ENCODE results near the gene RASSF8.
"Not testable (repeated sequence)": the region's sequence is repeated elsewhere in the genome, so short reads cannot be mapped to it uniquely, and the experiment has no call there.

RASSF8 gene

DNA sequence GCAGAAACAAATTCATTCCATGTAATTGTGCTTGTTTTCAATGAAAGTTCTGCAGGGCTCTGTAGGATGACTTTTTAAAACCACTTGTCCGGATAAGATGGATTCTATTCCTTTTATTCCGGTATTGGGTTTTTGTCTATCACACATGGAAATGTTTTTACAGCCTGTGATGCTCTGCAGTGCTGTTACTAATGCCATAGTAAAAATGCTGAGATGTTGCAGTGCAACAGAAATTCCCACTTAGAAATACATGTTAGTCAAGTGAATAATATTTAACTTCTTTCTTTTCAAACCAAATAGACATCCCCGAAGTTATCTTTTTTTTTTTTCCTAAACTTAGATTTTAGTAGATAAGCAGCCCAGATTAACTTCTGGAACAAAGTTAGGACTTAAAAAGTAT lies 71.9 kb downstream of the RASSF8 start:
- DNase-seq (ENCODE audit: low read depth), result no peak

DNA sequence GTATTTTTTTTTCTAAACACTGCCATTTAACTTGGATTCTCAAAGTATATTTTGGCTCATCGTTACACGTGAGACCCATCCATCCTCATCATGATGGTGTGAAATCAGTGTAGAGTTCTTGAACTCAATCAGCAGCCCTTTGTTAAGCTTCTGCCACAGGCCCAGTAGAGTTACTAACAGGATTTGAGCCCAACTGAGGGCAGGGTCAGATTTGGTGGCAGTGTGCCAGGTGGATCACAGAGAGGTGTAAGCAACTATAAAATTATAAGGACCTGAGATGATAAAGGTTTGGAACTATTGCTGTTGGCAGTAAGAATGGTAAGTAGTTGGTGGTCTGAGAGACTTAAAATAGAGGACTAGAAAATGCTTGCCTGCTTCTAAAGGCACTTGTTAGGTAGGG lies 72.8 kb downstream of the RASSF8 start:
- no peak for DNase-seq (ENCODE audit: low read depth)

DNA sequence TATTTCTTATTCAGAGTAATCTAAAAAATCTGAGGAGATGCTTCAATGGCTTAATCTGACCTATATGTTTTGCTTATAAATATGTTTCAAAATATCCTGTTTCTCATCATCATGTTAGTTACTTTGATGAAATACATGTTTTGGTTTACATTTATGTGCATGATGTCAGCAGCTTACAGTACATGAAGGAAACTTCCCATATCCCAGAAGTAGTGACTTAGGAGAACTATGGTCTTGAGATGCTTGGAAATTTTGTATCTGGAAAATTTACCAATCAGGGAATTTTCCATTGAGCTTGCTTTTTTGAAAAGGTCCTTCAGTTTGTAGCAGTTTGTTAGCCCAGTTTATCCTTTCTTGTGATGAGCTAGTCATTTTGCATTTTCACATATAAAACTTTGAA lies 73.3 kb downstream of the RASSF8 start:
- DNase-seq (ENCODE audit: low read depth), result no peak

DNA sequence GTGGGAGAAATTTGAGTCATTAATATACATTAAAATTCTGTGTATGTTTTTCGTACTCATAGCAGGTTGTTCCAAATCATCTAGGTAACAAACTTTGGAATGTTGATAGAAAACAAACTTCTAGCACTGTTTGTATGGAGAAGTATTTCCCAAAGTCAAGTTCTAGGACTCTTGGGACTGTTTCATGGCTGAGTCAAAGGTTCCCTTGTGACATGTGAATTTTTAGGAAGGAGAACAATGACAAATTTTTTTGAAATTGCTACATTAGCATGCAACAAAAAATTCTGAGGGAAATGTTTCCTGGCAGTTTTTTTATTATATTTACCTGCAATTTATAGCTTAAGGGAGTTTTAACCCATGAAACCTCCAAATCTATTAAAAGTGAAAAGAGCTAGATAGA lies 73.8 kb downstream of the RASSF8 start:
- no peak for DNase-seq (ENCODE audit: low read depth)

DNA sequence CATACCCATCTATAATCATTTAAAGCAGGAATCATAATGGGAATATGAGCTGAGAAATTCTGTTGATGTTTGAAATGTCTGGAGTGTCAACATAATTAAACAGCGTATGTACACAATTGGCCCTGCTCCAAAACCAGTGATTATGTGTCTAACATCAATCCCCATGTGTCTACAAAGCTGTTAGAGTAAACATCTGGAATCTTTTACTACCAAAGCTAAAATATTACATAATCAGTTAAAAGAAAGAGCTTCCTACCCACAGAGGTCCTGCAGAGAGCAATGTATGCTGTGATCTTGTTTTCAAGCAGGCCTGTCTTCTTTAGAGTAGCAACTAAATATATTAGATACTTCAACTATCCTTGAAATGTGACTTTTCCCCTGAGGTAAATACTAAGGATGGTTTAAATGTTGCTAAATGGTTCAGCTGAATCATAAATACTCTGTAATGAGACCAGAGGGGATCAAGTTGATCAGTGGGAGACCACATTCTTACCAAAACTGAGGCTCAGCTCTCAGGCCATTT lies 74.3 kb downstream of the RASSF8 start:
- no peak for DNase-seq (ENCODE audit: low read depth)

DNA sequence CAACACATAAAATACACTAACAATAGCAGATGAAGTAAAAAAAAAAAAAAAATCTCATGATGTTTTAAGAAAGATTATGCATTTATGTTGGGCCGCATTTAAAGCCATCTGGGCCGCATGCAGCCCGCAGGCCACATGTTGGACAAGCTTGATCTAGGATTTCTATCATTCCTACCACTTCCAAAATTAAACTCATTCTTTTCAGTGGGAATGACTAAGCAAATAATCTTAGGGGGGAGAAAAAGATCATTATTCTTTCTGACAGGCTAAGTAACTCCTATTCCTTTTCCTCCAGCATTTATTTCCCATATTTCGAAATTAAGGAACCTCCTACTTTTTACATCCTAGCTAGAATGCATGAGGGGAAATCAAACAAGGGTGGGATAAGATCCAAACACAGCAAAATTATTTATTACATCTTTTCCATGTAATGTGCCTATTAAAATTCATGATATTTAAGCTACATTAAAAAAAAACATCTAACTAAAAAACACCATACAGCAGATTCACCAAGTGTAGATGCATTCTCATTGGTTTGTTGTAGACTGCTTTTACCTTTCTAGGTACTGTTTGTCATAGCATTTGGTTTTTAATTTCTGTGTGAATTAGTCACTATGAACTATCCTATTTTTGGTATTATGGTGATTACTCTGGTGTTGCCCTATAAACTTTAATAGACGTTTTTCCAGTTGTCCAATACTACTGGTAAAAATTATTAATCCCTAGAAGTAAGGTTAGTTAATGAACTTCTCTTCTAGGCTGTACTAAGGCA lies 76.1 kb downstream of the RASSF8 start:
- DNase-seq (ENCODE audit: low read depth), result no peak

DNA sequence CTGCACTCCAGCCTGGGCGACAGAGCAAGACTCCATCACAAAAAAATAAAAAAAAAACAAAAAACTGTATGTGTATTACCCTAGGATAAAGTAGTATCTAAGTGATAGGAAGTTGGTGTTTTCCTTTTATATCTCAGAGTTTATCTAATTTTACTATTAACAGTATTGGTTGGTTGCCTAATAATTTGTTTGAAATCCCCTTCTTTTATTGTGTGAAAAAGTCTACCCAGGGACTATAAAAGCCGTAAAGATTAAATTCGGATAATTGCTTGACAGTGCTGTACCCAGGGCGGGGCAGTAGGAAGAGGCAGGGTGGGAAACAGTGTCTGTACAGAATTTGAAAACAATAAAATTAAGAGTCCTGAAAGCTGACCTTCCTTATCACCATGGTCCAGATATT lies 78.4 kb downstream of the RASSF8 start:
- no peak for DNase-seq (ENCODE audit: low read depth)

DNA sequence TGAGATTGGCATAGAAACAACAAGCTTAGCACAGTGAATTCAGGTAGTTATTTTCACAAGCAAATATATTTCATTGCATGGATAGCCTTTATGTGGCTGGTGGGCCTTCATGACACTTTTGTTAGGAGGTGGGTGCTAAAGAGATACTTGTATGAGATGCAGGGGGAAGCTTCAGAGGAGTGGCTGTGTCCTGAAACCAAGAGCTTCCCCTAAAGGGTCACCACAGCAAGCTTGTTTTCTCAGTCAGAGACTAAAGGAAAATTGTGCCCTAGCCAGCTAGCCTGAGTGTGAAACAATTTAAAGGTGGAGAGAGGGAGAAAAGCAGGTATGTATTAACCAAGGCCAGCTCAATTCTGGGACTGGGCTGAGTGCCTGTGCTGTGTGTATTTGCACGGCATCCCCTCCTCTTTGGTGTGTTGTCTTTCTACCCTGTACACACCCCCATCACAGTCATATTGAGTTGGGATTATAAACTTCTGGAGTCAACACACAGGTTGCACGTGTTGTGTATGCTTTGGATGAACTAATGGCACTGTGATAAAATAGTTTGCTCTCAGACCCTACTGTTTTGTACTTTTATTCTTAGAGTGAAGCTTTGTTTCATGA lies 79.2 kb downstream of the RASSF8 start:
- no peak for DNase-seq (ENCODE audit: low read depth)

DNA sequence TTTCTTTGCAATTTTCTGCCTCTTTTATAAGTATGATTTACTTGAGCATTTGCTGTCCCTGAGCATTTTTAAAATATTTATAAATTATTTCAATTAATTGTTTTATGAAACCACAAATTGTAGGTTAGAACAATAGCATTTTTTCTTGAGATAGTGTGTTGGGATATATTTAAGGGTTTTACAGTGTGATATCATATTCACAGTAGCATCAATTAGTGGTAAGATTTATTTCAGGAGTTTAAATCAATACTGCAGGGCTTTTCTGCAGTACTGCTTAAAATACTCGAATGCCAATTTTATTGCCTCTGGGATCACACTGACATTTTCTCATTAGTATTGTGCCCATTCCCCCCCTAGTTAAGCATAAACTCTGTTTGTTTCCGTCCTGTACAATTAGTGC lies 84.2 kb downstream of the RASSF8 start:
- DNase-seq (ENCODE audit: low read depth), result no peak

DNA sequence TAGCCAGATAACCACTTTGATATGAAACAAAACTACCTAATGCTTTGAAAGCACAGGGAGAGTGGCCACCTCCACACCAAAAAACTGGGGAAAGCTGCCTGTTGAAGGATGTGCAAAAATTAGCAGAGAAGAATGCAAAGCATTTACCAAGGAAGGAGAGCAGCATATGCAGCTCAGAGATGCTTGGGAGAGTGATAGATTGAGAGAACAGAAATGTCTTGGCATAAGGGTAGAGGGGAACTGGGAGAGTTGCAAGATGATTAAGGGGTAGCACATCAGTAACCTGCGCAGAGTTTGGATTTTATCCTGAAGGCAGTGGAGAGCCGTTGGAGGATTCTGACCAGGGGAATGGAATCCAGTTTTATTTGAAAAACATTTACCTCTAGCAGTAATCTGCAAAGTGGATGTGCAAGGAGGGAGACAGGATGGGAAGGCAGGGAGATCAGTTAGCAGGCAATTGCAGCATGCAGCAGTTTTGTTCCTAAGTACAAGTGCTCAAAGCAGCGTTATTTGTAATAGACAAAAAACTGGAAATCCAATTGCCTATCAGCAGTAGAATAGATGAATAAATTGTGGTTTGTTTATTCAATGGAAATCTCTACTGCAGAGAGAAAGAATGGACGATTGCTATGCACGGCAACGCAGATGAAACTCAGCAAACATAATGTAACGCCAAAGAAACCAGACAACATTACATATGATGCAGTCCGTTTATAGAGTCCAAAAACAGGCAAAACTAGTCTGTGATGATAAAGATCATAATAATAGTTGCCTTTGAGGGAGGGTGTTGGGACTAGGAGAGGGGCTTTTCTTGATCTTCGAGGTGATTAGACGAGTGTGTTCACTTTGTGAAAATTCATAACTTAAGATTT lies 84.9 kb downstream of the RASSF8 start:
- DNase-seq (ENCODE audit: low read depth), result no peak

DNA sequence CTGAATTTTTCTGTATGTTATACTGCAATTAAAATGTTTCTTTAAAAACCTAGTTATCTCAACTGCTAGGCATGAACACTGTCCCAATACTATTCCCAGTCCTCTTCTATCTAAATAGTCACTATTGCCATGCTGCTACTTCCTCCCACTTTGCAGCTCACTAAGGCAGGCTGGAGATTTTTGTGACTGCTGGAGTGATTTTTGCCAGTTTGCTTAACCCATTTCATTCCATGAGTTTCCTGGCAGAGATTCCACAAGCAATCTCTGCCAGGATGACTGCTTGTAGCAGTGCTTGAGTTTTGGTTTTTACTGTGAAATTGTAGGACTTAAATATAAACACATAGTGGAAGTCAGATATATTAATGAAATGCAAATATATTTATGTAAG lies 85.5 kb downstream of the RASSF8 start:
- DNase-seq (ENCODE audit: low read depth), result no peak

DNA sequence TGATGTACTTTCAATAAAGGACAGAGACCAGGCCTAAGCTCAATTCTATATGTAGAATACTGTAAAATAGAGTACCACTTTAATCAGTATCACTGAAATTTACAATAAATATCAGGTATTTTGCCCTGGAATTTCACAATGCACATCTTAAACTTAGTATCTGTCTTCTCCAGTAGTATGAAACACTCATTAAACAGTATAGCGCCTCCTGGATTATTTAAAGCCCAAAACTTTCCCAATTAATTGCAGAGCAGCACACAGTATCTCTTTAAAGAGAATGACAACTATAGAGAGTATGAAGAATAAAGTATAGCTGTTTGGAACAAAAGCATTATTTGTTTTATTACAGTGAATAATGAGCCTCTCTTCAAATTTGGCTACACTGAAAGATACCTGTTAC lies 86.1 kb downstream of the RASSF8 start:
- DNase-seq (ENCODE audit: low read depth), result no peak

DNA sequence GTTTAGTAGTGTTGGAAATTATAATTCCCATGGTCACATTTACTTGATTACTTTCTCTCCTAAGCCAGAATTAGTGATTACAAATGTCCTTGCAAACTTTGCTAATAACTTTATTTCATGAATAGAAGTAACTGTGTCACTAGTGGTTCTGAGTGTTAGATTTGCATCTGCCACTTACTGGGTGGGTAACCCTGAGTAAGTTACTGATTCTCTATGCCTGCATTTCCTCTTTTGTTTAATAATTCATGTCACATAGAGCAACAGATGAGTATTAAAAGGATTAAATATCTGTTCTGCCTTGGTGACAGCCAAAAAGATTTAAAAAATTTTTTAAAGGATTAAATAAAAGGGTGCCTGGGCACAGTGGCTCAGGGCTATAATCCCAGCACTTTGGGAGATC lies 87.7 kb downstream of the RASSF8 start:
- no peak for DNase-seq (ENCODE audit: low read depth)

DNA sequence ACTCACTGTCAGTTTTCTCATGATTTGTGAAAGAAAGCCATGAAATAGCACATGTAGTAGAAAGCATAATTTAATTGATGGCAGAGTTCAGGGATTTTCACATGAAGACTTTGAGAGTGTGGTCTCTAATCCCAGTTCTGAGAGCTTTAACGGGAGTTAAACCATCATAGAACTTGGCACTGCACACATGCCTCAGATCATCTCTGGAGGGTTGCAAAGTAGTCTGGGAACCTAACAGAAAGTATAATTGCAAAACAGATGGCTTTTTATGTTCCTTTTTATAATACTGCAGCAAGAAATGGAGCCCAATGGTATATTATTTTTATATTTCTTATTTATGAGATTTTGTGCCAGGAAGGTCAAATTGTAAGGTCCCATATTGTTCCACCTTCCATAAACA lies 88.4 kb downstream of the RASSF8 start:
- DNase-seq (ENCODE audit: low read depth), result no peak

DNA sequence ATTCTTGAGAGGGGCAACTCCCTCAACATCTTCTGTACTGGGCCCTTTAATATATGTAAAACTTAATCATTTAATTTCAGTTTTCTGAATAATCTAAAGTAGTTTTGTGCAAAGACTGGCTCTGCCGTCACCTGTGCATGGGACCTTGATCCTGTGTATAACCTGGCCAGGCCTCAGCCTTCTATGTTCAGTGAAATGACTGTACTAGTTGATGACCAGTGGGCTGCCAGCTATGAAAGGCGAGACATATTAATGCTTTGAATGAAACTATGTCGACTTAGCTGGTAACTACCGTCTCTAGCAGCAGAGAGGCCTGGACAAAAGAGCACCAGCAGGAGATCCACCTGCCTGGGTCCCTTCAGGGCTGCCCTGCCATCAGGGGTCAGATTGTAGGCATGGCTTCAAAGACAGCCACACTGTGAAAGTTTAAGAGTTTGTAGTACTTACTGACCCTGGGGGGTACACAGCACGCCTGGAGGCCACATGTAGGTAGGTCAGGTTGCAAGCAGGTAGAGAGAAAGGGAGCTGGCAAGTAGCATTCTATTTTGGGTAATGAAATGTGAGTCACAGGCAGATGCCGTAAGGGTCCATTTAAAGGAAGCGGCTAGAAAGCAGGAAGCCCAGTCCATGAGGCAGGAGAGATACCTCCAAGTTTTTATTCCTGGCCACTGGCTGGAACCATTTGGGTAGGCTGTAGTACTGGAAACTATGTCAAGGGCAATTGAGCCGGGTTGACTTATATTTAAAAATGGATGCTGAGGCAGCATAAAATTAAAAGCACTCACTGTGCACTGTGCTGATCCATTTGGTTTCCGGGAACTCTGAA lies 89.1 kb downstream of the RASSF8 start:
- no peak for DNase-seq (ENCODE audit: low read depth)

DNA sequence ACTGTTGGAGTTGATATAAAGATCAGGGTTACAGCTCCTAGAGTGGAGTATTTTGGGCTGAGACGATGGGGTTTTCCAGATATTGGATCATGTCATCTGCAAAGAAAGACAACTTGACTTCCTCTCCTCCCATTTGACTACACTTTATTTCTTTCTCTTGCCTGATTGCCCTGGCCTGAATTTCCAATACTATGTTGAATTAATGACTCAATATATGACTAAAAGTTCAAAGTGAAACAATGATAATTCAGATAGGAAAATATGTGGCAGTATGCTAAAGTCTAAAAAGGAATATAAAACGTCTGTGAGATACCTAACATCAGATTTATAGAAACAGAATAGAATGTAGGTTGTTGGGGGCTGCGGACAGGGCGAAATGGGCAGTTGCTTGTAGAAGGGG lies 94.2 kb downstream of the RASSF8 start:
- no peak for DNase-seq (ENCODE audit: low read depth)

DNA sequence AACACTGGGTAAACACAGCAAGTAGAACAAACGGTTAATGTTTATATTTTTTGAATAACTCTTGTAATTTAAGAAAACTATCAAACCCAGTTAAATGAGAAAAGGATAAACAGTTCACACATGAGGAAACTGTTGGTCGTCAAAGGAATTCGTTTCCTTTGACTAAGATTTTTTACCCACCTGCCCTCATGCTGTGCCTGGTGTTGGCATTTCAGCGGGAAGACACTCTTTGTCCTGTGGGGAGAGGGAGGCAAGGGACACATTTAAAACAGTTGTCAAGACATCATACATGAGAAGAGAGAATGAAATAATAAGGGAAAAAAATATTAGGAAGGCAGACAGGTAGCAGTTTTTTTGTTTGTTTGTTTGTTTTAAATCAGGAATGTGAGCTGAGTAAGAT lies 95.9 kb downstream of the RASSF8 start:
- DNase-seq (ENCODE audit: low read depth), result no peak

DNA sequence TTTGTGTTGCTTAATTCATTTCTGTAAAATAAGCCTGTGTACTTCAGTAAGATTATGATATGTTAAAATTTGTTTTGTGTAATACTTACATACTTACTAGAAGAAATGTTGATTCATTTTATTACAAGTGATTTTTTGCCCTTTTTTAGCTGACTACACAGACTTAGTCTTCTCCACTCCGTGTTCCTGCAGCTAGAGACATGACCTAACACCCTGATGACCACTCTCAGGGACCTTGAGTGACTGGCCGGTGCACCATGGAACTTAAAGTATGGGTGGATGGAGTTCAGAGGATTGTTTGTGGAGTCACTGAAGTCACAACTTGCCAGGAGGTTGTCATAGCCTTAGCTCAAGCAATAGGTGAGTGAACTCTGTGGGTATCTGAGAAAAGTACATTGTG lies 96.6 kb downstream of the RASSF8 start:
- DNase-seq (ENCODE audit: low read depth), result no peak

DNA sequence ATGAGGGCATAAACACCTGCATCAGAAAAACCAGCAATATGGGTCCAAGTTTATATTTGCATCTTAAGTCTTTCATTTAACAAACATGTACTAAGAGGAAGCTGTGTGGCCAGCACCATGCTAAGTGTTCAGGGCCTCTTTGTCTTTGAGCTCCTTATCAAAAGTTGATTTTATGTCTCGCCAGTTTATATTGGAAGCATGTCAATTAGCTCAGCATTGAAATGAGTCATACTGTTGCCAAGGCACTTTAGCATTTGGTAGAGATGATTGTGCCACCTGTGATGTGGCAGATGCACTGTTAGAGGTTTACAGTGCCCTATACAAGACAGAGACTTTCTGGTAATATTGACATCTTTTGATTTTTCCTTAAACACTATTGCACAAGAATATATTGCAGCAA lies 97.9 kb downstream of the RASSF8 start:
- no peak for DNase-seq (ENCODE audit: low read depth)

DNA sequence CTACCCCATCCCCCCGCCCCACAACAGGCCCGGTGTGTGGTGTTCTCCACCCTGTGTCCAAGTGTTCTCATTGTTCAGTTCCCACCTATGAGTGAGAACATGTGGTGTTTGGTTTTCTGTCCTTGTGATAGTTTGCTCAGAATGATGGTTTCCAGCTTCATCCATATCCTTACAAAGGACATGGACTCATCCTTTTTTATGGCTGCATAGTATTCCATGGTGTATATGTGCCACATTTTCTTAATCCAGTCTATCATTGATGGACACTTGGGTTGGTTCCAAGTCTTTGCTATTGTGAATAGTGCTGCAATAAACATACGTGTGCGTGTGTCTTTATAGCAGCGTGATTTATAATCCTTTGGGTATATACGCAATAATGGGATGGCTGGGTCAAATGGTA lies 98.8 kb downstream of the RASSF8 start:
- DNase-seq (ENCODE audit: low read depth), result not testable (repeated sequence)

DNA sequence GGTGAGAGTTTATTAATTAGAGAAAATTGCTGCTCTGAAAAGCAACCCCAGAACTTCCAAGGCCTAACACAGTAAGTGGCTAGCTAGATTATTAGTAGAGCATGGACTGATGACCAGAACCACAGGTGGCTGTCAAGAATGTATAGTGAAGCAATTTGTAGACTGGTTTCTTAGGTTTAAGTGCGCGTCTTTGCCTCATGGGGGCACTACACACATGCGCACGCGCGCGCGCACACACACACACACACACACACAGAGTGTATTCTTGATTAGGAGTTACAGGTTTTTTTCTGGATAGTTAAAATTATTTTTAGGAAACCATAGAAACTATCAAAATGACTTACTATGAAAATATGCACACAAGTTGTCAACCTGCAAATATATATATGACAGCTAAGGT lies 99.8 kb downstream of the RASSF8 start:
- no peak for DNase-seq (ENCODE audit: low read depth)

DNA sequence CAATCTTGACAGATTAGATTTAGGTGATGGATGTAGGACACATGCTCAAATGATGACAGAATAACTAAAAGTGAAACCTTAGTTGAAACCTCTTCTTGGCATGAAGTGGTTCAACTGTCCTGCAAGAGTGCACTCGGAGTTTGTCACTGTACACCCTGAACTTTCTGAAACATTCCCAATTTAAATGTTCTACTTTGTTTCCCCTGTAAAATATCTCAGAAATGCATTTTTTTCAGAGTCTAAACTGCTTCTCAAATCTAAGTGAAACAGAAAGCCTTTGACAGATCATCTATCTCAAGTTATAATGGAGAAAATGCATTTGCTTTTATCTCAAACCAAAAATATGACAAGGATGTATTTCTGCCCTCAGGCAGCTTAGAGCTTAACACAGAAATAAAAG lies 100.3 kb downstream of the RASSF8 start:
- DNase-seq (ENCODE audit: low read depth), result no peak
